NCI-H345 (cell line): Measurements from ENCODE around the gene GABARAP.
"Not testable (repeated sequence)": the region's sequence is repeated elsewhere in the genome, so short reads cannot be mapped to it uniquely, and the experiment has no call there.

Experiments used
- DNase-seq: peaks from one replicate; lab custom pipeline; 2025; lab: John Stamatoyannopoulos, UW

Gene GABARAP

GRCh38 chr17:7260651-7261378 is 18.6 kb upstream of the GABARAP start:
- DNase-seq = peak; percentile 27

- no peak for DNase-seq
These were observed 17.9 kb upstream of the GABARAP start for GRCh38 chr17:7260151-7260550.

DNA sequence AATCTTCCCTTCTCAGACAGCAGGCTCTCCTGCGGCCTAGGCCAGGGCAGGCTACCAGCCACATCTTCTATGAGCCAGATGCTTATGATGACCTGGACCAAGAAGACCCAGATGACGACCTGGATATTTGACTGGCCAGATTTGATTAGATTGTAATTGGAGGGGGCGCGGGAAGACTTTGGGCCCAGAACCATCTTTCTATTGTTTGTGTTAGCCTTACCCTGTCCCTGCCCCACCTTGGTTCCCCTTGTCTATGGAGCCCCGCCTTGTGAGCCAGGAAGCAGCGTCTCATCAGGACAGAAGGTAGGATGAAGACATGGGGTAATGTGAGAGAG is 17.3 kb upstream of the GABARAP start:
- DNase-seq = no peak

GRCh38 chr17:7258731-7259554 is 16.7 kb upstream of the GABARAP start:
- DNase-seq = no peak

- DNase-seq = no peak
These were observed 14.7 kb upstream of the GABARAP start for GRCh38 chr17:7256766-7257456.

- DNase-seq = no peak
These were observed 12.3 kb upstream of the GABARAP start for GRCh38 chr17:7254511-7254910.

GRCh38 chr17:7253082-7253481 is 10.8 kb upstream of the GABARAP start:
- DNase-seq = no peak

DNA sequence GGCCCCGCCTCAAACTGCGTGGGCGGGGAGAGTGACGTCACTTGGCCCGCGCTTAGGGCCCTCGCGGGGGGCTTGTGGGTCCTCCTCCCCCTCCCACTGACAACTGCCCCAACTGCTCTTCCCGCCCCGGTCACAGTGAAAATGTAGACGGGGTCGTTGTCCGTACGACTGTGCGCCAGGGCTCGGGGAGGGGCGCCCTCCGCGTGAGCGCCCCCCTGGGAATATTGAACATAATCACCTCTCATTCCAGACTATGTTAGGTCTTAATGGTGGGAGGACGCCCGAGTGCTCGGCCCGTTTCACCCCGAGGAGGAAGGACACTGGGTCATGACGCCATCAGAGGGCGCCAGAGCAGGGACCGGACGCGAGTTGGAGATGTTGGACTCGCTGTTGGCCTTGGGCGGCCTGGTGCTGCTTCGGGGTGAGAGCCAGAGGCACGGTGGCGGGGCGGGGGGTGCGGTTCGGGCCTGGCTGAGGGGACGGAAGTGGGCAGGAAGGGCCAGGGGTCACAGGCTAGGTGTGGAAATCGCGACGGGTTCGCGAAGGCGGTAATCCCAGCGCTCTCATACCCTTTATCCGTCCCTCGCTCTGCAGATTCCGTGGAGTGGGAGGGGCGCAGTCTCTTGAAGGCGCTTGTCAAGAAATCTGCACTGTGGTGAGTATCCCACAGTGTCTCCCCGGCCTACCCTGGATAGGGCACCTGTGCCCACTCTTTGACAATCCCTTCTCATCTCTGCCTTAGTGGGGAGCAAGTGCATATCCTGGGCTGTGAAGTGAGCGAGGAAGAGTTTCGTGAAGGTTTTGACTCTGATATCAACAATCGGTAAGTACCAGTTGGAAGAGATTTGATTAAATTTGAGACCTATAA is 10.2 kb upstream of the GABARAP start, which contains the start of gene ELP5:
Gene ELP5 (plus strand): TSS at position 40 of the 868 bp plus-strand sequence. CDS start 336 bp downstream, at position 376.
- DNase-seq = peak; percentile 73

DNA sequence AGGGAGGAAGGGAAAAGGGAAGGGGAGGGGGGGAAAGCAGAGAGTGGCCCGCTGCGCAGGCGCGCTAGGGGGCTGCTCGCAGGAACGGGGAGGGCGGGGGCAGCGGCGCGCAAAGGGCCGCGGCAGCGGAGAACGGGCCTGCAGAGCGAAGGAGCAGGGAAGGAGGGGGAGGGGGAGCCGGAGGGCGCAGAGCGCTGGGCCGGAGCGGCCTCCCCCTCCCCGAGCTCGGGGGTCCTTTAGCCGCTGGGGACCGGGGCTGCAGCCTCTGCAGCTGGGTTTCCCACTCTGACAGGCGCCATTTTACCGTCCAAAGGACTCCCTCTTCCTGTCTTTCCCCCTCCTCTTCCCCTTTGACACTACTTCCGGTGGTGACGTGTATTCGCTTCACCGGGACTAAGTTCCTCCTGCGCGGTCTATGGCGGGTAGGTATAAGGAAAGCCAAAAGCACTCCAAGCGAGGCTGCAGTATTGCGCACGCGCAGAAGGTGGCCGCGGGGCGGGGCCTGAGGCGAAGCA is 9.5 kb upstream of the GABARAP start, which contains the start of gene CTDNEP1:
Gene CTDNEP1 (minus strand): TSS at position 74 of the 515 bp plus-strand sequence. CDS start 438 bp downstream, outside the sequence.
- DNase-seq = peak; percentile 96

DNA sequence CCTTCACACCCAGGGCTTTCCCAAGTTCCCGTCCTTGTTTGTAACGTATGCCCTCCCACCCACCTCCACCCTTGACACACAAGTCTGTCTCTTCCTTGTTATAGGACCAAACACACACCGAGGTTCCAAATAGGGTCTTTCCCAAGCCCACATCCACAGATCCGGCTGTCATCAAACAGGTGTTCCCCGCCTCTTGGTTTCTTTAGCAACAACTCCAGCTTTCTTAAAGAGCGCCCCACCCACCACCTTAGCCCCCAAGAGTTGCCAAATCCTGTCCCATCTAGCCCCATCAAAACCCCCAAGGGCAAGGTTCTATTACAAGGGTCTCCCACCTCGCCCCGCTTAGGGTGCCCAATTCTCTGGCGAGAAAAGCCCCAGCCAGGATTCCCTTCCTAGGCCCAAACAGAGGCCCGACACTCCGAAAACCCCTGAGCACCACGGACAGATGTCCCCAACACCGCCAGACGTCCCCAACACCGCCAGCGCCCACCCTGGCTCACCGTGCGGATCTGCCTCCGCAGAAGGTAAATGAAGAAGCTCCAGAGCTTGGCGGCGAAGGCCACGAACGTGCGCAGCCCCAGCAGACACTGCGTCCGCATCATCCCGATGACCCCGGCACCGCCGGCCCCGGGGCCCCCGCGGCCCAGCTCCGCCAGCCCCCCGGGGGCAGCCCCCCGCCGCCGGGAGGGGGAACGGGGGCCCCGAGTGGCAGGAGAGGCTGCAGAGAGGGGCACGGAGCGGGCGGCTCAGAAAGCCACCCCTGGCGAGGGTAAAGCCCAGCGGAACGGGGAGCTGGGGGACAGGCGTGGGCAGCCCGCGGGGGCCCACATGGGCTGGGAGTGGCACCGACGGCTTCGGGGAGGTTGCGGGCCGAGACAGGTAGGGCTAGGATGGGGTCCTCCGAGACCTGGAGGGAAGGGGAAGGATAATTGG is 8.7 kb upstream of the GABARAP start:
- DNase-seq = no peak

- DNase-seq = no peak
These were observed 7.6 kb upstream of the GABARAP start for GRCh38 chr17:7249830-7250229.

- no peak for DNase-seq
These were observed 7.0 kb upstream of the GABARAP start for GRCh38 chr17:7249214-7249613.

GRCh38 chr17:7248796-7249195 is 6.5 kb upstream of the GABARAP start:
- no peak for DNase-seq

DNA sequence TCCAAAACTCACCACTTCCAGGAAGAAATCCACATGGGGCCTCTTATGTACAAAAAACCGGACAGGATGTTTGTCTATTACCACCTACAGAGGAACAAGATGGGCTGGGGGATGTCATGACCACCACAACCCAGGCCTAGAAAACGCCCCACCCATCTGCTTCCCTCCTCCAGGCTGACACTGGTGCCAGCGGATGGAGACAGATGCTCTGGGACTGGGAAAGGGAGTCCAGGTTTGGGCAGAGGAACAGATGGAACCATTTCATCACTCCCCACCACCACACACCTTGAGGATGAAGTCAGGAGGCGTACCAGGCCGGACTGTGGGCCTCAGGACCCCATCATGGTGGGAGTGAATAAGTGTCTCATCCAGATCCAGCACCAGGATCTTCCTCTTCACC is 4.5 kb upstream of the GABARAP start:
- no peak for DNase-seq

GRCh38 chr17:7243838-7244237 is 1.6 kb upstream of the GABARAP start:
- DNase-seq = not testable (repeated sequence)

- DNase-seq = no peak
These were observed 1.1 kb upstream of the GABARAP start for GRCh38 chr17:7243453-7243729.

DNA sequence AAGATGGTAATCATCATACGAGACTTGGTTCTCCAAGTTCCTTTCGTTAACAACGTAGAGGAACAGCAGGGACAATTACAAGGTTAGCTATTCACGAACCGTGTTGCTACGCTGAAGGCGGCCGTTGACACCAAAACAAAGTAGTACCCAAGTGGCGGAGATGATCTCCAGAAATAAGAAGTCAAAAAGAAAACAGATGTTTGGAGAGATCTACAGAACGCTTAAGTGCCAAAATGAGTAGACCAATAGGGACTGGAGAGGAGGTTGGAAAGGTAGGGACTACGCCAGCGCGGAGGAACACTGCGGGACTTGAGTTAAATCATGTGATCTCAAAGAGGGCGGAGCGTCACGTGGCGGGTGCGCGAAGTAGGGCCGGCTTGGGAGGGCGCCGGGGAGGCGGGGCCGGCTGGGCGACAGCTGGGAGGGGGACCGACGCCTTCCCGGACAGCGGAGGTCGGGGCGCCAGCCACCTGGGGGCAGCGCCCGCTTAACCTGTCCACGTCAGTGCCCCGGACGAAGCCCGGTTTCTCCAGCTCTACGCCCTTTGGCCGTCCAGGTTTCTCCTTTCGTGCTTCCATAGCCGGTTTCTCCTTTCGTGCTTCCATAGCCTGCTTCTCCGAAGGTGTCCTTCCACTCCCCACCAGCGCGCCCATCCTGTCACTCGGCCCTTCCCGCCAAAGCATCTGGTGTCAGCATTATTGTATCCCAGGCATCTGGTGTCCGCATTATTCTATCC is 636 bp upstream of the GABARAP start:
- peak; percentile 93 for DNase-seq

- DNase-seq = no peak
These were observed 1.0 kb downstream of the GABARAP start for GRCh38 chr17:7241090-7241733.

- no peak for DNase-seq
These were observed 1.9 kb downstream of the GABARAP start for GRCh38 chr17:7240375-7240774.
